SKM-1 treated with dmso at 0.1 percent for 144 hours (cell line): Measurements from ENCODE around the gene RMC1.

ENCODE experiments used
- DNase-seq: peaks from one replicate; lab custom pipeline; 2025; ENCODE audit not compliant: unreplicated experiment; lab: John Stamatoyannopoulos, UW

RMC1 gene

GRCh38 chr18:23529604-23530003 is 26.3 kb downstream of the RMC1 start:
- DNase-seq, result no peak

GRCh38 chr18:23530195-23530594 is 26.9 kb downstream of the RMC1 start:
- DNase-seq, result peak; percentile 43

GRCh38 chr18:23531912-23532311 is 28.6 kb downstream of the RMC1 start:
- DNase-seq, result no peak

- DNase-seq, result no peak
These were observed 29.5 kb downstream of the RMC1 start for GRCh38 chr18:23532848-23533247.

GRCh38 chr18:23534276-23534675 is 31.0 kb downstream of the RMC1 start:
- no peak for DNase-seq

DNA sequence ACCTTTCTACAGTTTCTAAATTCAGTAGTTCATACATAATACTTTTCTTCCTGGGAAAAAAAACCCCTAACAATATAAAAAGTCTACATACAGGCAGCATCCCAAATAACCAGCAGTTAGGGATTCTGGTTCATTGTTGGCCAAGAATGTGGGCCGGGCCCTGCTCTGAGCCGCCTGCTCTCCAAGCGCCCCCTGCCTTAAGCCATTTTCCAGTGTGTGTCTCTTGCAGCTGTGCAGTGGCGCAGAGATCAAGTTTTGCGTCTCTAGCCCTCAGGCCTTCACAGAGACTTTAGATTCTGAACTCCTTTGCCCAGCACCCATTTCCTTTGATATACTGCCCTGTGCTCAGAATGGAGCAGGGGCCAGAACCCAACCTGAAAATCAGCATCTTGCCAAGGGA is 32.9 kb downstream of the RMC1 start:
- no peak for DNase-seq

GRCh38 chr18:23537274-23537673 is 34.0 kb downstream of the RMC1 start:
- DNase-seq, result no peak

DNA sequence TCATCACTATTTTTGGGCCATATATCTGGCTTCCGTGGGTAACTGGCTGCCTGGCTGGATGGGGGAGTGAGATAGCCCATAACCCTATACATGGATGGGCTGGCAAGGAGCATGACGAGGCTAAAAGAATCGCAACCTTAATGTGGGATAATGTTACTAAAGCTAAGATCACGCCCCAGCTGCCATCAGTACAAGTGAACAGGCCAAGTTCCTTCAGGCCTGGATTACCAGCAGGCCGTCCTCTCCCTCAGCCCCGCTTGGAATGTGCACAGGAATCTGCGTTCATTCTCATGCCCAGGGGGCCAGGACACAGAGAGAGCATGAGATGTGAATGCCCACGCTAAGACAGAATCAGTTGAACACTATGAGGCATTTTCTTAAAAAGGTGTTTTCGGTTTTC is 34.7 kb downstream of the RMC1 start:
- DNase-seq, result no peak

DNA sequence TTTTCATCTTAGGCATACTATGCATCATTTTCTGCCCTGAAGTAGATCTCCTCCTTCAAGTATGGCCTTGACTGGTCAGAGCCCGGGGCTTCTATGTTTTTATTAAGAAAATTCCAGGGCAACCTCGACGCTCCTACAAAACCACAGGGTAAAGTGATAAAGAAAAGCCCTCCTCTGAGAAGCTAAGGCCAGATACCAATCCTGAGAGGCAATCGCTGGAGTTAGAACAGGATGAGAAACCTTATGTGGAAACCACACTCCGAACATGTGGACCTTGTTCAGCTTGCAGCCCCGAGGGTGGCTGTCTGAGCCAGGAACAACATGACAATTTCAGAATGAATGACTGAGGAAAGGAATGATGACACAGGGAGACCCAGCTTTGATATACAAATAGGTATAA is 35.6 kb downstream of the RMC1 start:
- DNase-seq, result no peak

- no peak for DNase-seq
These were observed 36.0 kb downstream of the RMC1 start for GRCh38 chr18:23539296-23539695.

DNA sequence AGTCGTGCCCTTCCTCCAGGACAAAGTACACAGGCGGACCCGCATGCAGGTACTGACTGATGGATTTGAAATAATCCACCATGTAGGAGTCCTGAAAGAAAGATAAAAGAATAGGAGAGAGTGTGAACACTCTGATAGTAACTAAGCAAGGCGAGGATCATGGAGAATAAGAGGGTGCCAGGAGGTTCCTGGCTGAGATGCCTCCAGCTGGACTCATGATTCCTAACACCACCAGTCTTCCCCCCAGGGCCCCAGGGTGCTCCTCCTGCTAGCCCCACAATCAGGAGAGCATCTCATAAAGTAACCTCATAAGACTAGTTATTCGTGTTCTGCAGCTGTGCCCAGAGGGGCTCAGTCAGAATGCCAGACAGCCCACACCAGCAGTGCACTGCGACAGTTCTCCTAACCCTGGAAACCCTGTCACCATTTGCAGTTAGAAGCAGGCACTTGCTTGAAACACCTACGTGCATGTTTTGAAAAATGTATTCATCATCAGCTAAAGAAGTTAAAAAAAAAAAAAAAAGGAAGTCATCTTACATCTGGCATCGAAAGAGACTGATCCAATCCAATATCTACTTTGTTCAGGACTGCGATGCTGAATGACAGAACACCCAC is 36.7 kb downstream of the RMC1 start:
- DNase-seq, result no peak

DNA sequence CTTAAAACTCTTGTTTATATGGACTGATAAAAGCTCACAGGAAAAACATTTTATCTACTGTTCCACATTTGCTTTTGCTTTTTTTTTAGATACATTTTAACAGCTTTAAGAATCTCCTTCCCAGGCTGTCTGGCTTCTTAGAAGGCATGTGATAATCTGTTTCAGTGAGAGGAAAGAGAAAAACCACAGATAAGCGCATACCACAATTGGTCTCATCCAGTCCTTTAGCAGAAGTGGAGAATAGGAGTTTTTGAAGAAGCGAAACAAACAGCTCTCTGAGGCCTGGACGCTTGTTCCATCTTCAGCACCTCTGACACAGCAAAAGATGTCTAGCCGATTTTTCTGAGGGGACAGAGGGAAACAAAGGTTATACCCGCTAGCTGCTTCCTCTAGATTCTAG is 37.6 kb downstream of the RMC1 start:
- DNase-seq, result peak; percentile 72

DNA sequence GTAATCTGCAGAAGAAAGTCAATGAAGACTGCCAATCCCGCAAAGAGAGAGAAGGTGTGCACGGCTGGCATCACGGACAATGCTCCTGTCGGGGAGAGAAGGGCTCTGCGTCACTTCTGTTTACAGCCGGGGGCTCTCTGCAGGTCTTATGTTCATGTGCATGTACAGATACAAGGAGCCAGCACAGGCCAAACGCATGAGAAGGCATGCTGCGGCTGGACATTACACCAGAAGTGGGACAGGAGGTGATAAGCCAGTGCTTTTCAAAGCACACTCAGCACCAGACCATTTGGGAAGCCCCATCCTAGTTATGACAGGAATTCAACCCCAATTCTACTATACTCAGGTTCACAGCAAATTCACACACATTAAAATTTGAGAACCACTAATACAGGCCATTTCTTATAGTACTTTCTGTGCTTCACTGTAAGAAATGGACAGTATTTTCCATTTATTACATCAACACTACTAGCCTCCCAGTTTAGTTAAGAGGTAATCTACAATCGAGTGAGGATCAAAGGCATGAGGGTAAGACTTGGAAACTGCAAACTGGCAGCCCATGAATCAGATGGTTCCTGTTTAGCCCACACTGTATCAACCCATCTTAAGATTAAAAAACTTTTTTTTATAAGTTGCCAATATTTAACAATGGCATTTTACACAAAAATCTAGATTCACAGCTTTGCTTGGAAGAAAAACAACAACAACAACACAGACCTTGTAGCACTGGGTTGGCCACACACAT is 38.2 kb downstream of the RMC1 start:
- no peak for DNase-seq

DNA sequence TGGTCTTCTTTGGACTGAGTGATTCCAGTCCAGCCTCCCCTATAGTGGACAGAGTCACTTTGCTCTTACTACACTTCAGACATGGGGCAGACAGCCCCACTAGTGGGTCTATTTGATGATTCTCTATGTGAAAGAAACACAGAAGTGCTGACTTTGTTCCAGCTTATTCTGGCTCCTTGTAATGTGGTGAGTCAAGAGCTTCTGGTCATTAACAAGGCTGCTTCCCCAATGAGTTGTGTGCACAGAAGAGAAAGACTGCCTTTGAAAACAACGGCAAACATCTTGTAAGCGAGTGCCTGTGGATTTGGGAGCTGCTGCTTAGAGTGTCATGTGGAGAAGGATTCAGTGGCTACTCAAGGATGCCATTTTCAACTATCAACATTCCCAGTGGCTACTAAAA is 39.1 kb downstream of the RMC1 start:
- DNase-seq, result no peak

- DNase-seq, result no peak
These were observed 42.0 kb downstream of the RMC1 start for GRCh38 chr18:23545247-23545789.

DNA sequence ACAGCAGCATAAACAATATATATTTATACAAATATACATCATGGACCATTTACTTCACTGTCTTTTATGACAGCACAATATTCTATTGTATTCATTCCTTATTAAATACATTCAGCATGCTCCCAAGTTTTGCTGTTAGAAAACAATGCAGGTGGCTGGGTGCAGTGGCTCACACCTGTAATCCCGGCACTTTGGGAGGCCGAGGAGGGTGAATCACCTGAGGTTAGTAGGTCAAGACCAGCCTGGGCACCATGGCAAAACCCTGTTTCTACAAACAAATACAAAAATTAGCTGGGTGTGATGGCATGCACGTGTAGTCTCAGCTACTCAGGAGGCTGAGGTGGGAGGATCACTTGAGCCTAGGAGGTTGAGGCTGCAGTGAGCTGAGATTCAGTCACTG is 44.0 kb downstream of the RMC1 start:
- DNase-seq, result no peak

GRCh38 chr18:23547846-23548245 is 44.5 kb downstream of the RMC1 start:
- DNase-seq, result no peak

GRCh38 chr18:23548275-23548674 is 45.0 kb downstream of the RMC1 start:
- no peak for DNase-seq

- DNase-seq, result no peak
These were observed 45.4 kb downstream of the RMC1 start for GRCh38 chr18:23548719-23549118.

GRCh38 chr18:23550898-23551297 is 47.6 kb downstream of the RMC1 start:
- DNase-seq, result no peak

DNA sequence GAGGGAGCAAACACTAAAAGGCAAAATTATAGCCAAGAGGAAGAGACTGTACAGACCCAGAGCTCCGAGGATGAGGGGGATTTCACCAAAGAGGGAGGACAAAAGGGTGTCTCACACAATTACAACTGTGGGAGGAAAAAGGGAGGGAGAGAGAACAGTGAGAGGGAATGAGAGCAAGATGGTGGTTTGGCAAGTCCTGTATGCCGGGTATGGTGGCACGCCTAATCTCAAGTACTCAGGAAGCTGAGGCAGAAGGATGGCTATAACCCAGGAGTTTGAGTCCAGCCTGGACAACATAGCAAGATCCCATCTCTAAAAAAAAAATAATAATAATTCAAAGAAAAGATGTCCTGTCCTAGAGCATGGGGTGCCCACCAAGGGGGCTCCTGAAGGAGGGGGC is 48.7 kb downstream of the RMC1 start:
- no peak for DNase-seq

DNA sequence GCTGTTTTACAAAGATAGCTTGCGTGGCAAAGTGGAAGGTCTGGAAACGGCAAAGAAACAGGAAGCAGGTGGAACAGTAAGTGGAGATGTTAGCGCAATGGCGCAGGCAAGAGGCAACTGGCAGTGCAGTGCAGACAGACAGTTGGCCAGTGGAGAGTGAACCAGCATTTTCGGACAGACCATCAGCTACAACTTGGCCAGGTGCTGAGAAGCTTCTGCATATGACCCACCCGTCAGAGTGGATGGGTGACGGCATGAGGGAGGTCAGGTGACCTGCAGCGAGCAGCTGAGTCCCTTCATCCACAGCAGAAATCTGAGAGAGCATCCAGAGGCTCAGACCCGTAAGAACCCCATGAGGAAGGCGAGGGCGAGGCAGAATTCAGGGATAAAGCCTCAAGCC is 49.2 kb downstream of the RMC1 start:
- DNase-seq, result no peak

DNA sequence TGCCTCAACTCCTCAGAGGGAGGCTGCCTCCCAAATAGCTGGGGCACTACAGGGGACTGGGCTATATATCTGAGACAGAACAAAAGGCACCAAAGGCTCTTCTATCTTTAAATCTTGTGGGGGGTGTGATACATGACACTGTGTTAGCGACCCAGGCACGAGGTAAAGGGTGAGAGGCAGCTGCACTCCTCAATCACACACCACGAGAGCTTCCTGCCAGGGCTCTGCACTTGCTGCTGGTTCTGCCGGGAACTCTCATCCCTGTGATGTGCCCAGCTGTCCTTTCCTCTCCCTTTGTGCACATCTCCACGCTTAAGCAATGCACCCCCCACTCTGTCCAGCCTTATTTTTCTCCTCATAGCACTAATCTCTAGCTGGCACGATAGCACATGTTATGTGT is 50.6 kb downstream of the RMC1 start:
- no peak for DNase-seq
